Muscle of back (tissue), 13 donors: ENCODE data around the gene PRAMEF25. TPM values are rescaled to one million over a fixed set of nuclear protein-coding genes. Genes with fewer than 3 reads are reported as not detected.
"Not testable (repeated sequence)": the region's sequence is repeated elsewhere in the genome, so short reads cannot be mapped to it uniquely, and the experiment has no call there.

Experiments used
- DNase-seq, 3 donors: peaks; one replicate each; pipeline versions ENCODE4 v3.0.0 to v3.0.0-alpha.2; 2013
- long read RNA-seq, 9 donors: transcript quantifications; one replicate each; lab custom pipeline, GENCODE V29; 2026
- polyA plus RNA-seq, 10 donors: library from polyadenylated mRNA; unstranded; fragments of 120-200 nt; gene quantifications; one replicate each; pipeline ENCODE4 v1.2.1, GENCODE V29; 2013; ENCODE audit not compliant: insufficient read length in 10 of 10

Gene PRAMEF25
- not detected for polyA plus RNA-seq
- long read RNA-seq, donor 1 = 0 reads
- long read RNA-seq, donor 2 = 0 reads
- long read RNA-seq, donor 3 = 0 reads
- long read RNA-seq, donor 4 = 0 reads
- long read RNA-seq, donor 5 = 0 reads
- long read RNA-seq, donor 6 = 0 reads
- long read RNA-seq, donor 7 = 0 reads
- long read RNA-seq, donor 8 = 0 reads
- long read RNA-seq, donor 9 = 0 reads

- not testable (repeated sequence) for DNase-seq
Measured at GRCh38 chr1:13070474-13070873, at the start of gene PRAMEF25. PRAMEF25 (plus strand) TSS chr1:13070774; CDS start chr1:13073694, 2,920 bp downstream.

GRCh38 chr1:13056475-13056874, 14.1 kb upstream of the PRAMEF25 start, which contains the start of gene PRAMEF27:
PRAMEF27 (minus strand) TSS chr1:13056575; CDS start chr1:13053659, 2,916 bp downstream.
- not testable (repeated sequence) for DNase-seq

- not testable (repeated sequence) for DNase-seq
Measured at GRCh38 chr1:13116754-13117153, 46.2 kb downstream of the PRAMEF25 start, which contains the start of gene HNRNPCL2. HNRNPCL2 (minus strand) TSS chr1:13116854; CDS start chr1:13116400, 454 bp downstream.

Other genes starting within 250 kb of the PRAMEF25 start
- not detected for gene PRAMEF11, start 239.4 kb upstream of the PRAMEF25 start, polyA plus RNA-seq
- not detected for gene HNRNPCL1, start 222.1 kb upstream of the PRAMEF25 start, polyA plus RNA-seq
- not detected for gene PRAMEF2, start 213.7 kb upstream of the PRAMEF25 start, polyA plus RNA-seq
- gene PRAMEF4, start 184.6 kb upstream of the PRAMEF25 start, polyA plus RNA-seq = not detected
- not detected for gene PRAMEF10, start 172.5 kb upstream of the PRAMEF25 start, polyA plus RNA-seq
- not detected for gene PRAMEF7, start 154.2 kb upstream of the PRAMEF25 start, polyA plus RNA-seq
- not detected for gene PRAMEF6, start 123.2 kb upstream of the PRAMEF25 start, polyA plus RNA-seq
- not detected for gene PRAMEF27, start 14.2 kb upstream of the PRAMEF25 start, polyA plus RNA-seq
- gene HNRNPCL3, start 10.0 kb upstream of the PRAMEF25 start, polyA plus RNA-seq = under 1 TPM in 1 of 10 donors, not detected in 9; 0.19 TPM
- gene HNRNPCL2, start 46.1 kb downstream of the PRAMEF25 start, polyA plus RNA-seq = under 1 TPM in 1 of 10 donors, not detected in 9; 0.15 TPM
- not detected for gene PRAMEF26, start 85.2 kb downstream of the PRAMEF25 start, polyA plus RNA-seq
- under 1 TPM in 2 of 10 donors, not detected in 8; 0.15 to 0.31 TPM for gene HNRNPCL4, start 94.9 kb downstream of the PRAMEF25 start, polyA plus RNA-seq
- gene PRAMEF9, start 101.1 kb downstream of the PRAMEF25 start, polyA plus RNA-seq = not detected
- not detected for gene PRAMEF13, start 130.6 kb downstream of the PRAMEF25 start, polyA plus RNA-seq
- not detected for gene PRAMEF18, start 155.4 kb downstream of the PRAMEF25 start, polyA plus RNA-seq
- not detected for gene PRAMEF5, start 183.4 kb downstream of the PRAMEF25 start, polyA plus RNA-seq
- not detected for gene PRAMEF8, start 214.4 kb downstream of the PRAMEF25 start, polyA plus RNA-seq
- gene PRAMEF33, start 232.8 kb downstream of the PRAMEF25 start, polyA plus RNA-seq = not detected
- gene PRAMEF15, start 244.8 kb downstream of the PRAMEF25 start, polyA plus RNA-seq = not detected